SK-MEL-5 (cell line): Measurements from ENCODE around the gene RRAGB. TPM values are rescaled to one million over a fixed set of nuclear protein-coding genes. Genes with fewer than 3 reads are reported as not detected.
"Not testable (repeated sequence)": the region's sequence is repeated elsewhere in the genome, so short reads cannot be mapped to it uniquely, and the experiment has no call there.

Experiments
- DNase-seq: peaks from one replicate; pipeline ENCODE4 v3.0.0-alpha.2; 2016; ENCODE audit warnings: low read depth, low spot score
- in situ Hi-C: cut with HindIII; loops from 2 replicates; pipeline ENCODE4 v1.10.0; 2016; ENCODE audit warnings: low sequenced_read_pairs, high pct_unique_total_duplicates, low pct_unique_long_range_greater_than_20kb
- polyA plus RNA-seq, 2 experiments: library from polyadenylated mRNA; depleted of rRNA; stranded (reverse); fragments of >200 nt; gene quantifications; 2 replicates each; pipeline ENCODE4 v1.2.3, GENCODE V29; 2015
- total RNA-seq: library from RNA; depleted of rRNA; stranded (reverse); fragments of >200 nt; shearing (Covaris generic); gene quantifications from 2 replicates; pipeline ENCODE4 v1.2.3, GENCODE V29; 2014; rRNA removed

The RRAGB gene
- total RNA-seq: 9.9 TPM in 2 replicates
- 2.2 and 4.3 TPM in 2 replicates for polyA plus RNA-seq (2015; cell fraction: cytosol; rRNA removed)
- 46.1 and 122 TPM in 2 replicates for polyA plus RNA-seq (2015; cell fraction: nucleus; rRNA removed)

DNA sequence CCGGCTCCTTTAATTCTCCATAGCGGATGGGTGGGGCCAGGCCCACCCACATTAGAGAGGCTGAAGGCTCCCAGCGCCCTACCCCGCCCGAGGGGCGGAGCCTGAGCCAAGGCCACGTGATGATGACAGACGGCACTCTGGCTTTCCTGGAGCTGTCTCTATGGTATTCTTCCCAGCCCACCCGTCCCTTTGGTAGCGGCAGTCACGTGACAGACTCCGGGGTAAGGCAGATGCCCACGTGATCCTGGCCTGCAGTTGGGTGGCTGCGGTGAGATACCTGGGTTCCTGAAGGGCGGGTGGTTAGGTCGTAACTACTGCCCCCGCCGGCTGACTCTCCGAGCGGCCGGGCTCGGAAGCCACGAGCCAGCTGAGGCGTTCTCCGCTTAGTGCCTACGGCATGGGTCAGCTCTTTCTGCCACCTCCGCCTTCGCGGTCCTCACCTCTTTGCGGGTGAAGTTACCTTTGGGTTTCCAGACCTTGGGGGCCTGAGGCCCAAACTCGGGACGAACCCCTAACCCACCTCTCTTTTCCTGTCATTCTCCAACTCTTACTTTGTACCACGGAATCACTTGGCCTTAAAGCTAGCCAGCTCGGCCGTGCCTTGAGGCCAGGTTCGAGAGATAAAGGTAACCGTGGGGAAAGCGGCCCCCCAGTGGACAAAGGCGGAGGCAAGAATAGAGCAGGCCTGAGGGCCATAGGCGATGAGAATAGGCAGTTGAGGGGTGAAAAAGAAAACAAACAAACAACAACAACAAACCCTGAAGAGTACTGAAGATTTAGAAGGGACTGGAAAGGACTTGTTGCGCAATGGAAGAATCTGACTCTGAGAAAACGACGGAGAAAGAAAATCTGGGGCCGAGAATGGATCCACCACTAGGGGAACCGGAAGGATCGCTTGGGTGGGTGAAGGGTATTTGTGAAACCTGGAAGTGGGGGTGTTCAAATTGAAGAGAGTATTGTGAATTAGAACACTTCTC lies at the start of gene RRAGB:
Gene RRAGB, plus strand, starts transcription at position 229 of the 977 bp plus-strand sequence. Its CDS starts 579 bp downstream, at position 808.
- in situ Hi-C loops: no loop called here
- peak; percentile 94 for DNase-seq

DNA sequence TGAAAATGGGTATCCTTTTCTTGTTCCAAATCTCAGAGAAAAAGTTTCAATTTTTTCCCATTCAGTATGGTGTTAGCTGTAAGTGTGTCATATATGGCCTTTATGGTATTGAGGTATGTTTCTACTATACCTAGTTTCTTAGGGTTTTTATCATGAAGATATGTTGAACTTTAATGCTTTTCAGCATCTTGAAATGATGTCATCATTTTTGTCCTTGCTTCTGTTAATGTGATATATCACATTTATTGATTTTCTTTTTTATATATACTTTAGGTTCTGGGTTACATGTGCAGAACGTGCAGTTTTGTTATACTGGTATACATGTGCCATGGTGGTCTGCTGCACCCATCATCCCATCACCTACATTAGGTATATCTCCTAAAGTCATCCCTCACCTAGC lies 49.5 kb upstream of the RRAGB start:
- in situ Hi-C loops: no loop called here
- no peak for DNase-seq

DNA sequence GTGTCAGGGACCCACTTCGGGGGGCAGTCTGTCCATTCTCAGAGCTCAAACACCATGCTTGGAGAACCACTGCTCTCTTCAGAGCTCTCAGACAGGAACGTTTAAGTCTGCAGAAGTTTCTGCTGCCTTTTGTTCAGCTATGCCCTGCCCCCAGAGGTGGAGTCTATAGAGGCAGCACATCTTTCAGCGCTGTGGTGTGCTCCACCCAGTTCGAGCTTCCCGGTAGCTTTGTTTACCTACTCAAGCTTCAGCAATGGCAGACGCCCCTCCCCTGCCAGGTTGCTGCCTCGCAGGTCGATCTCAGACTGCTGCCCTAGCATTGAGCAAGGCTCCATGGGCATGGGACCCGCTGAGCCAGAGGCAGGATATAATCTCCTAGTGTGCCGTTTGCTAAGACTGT lies 29.0 kb upstream of the RRAGB start:
- DNase-seq, in situ Hi-C loops: not testable (repeated sequence)

DNA sequence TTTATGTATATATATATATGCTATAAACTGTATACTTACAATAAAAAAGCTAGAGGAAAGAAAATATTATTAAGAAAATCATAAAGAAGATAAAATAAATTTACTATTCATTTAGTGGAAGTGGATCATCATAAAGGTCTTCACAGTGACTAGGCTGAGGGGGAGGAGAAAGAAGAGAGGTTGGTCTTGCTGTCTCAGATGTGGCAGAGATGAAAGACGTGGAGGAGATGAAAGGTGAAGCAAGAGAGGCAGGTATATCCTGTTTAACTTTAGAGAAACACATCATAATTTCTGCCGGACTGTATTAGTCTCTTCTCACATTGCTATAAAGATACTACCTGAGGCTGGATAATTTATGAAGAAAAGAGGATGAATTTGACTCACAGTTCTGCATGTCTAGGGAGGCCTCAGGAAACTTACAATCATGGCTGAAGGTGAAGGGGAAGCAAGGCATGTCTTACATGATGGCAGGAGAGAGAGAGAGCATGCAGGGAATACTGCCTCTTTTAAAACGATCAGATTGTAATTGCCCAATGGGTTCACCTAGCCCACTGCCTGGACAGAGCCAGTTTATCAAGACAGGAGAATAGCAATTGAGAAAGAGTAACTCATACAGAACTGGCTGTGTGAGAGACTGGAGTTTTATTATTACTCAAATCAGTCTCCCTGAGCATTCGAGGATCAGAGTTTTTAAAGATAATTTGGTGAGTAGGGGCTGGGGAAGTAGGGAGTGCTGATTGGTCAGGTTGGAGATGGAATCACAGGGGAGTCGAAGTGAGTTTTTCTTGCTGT lies 22.1 kb upstream of the RRAGB start:
- in situ Hi-C loops: no loop called here

GRCh38 chrX:55697381-55697780 lies 20.2 kb upstream of the RRAGB start:
- in situ Hi-C loops: no loop called here
- no peak for DNase-seq

More for the DNA sequence above, 22.1 kb upstream of the RRAGB start:
- no peak for DNase-seq

GRCh38 chrX:55702671-55703070 lies 14.9 kb upstream of the RRAGB start:
- in situ Hi-C loops: no loop called here
- DNase-seq: no peak

DNA sequence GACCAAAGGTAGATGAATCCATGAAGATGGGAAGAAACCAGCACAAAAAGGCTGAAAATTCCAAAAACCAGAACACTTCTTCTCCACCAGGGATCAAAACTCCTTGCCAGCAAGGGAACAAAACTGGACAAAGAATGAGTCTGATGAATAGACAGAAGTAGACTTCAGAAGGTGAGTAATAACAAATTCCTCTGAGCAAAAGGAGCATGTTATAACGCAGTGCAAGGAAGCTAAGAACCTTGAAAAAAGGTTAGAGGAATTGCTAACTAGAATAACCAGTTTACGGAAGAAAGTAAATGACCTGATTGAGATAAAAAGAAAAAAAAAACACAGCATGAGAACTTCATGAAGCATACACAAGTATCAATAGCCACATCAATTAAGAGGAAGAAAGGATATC lies 14.1 kb upstream of the RRAGB start:
- DNase-seq, in situ Hi-C loops: not testable (repeated sequence)

- DNase-seq, in situ Hi-C loops: not testable (repeated sequence)
Measured at GRCh38 chrX:55705066-55705465, 12.5 kb upstream of the RRAGB start.

GRCh38 chrX:55709735-55710134 lies 7.8 kb upstream of the RRAGB start:
- no peak for DNase-seq
- in situ Hi-C loops: no loop called here

DNA sequence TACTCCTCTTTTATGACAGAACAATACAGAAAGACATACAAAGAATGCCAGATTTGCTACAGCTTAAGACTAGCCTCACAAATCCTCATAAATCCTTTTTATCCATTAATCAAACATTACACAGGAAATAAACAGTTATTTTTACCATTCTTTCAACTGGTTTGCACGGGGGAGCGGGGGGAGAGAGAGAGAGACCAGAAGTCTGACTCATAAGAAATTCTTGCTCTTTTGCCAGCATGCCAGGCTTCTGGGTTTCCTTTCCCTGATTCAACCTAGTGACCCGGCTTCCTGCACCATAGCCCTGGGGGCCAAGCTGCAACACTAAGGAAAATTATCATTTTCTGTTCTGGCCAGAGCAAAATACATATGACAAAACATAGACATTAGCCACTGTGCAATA lies 6.8 kb upstream of the RRAGB start:
- no peak for DNase-seq
- in situ Hi-C loops: no loop called here

GRCh38 chrX:55713631-55714030 lies 3.9 kb upstream of the RRAGB start:
- in situ Hi-C loops: no loop called here
- no peak for DNase-seq

DNA sequence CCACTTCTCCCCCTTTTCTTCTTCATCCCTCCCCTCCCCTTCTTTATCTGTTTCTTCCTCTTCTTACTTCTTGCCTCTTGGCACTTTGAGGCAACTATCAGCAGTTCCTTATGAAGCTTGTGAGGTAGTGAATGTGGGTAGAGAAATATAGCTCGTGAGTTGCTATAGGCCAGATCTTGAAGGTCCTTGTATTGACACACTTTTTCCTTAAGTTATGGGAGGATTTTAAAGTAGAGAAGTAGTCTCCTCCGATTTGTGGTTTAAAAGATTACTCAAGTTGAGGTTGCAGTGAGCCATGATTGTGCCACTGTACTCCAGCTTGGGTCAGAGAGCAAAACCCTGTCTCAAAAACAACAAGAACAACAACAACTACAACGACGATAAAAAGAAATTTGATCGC lies 3.4 kb upstream of the RRAGB start:
- no peak for DNase-seq
- in situ Hi-C loops: no loop called here

DNA sequence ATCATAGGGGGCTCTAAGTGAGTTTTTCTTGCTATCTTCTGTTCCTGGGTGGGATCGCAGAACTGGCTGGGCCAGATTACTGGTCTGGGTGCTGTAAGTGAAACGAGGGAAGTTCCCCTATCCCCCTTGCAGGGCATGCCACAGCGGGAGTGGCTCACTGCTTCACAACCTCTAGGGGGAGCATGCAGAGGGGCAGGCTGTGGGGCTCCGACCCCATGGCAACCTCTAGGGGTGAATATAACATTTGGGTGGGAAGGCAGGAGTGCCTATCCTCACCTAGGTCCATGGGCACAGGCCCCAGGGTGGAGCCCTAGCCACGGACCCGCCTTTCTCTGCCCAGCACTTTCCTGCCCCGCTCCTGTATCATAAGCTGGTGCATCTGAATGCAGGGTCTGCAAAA lies 1.7 kb upstream of the RRAGB start:
- DNase-seq: no peak
- in situ Hi-C loops: no loop called here

- no peak for DNase-seq
- in situ Hi-C loops: no loop called here
Measured at GRCh38 chrX:55716937-55717336, 612 bp upstream of the RRAGB start.

DNA sequence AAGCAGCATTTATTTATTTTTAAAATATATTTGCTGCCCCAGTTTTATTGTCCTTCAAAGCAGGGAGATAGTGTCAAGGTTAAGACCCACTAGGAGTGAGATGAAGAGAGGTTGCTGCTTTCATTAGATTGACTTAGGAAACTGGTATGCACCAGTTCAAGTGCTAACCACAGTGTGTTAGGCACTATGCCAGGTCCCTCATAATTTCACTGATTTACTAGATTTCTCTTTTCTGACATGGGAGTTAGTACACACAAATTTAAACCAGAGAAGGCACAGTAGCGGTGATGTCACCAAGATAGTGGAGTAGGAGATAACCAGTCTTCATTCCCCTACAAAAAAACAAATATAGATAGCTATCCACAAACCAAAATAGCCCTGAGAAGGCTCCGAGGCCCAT lies 14.3 kb downstream of the RRAGB start:
- in situ Hi-C loops: no loop called here
- DNase-seq: no peak

DNA sequence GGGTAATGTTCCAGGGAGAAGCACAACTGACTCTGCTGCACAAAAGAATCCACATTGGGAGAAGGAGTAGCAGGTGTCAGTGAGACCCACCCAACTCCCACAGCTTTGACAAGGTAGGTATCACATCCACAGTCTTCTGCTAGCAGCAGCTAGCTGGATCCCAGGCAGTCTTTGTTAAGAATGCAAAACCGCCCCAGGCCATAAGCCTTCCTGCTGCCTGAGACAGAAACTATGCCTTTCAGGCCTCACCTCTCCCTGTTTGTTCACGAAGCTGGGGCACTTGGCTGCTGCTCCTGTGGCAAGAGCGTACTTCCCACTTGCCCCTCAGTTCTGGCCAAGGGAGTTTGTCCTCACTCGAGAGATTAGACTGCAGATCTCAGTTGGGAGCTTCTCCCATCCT lies 21.4 kb downstream of the RRAGB start:
- DNase-seq: no peak
- in situ Hi-C loops: no loop called here

- in situ Hi-C loops: no loop called here
- no peak for DNase-seq
Measured at GRCh38 chrX:55742649-55743048, 25.1 kb downstream of the RRAGB start.

GRCh38 chrX:55748463-55748862 lies 30.9 kb downstream of the RRAGB start:
- DNase-seq, in situ Hi-C loops: not testable (repeated sequence)
